HG03378 (cell line): ENCODE data around the gene GGTLC2.
"Not testable (repeated sequence)": the region's sequence is repeated elsewhere in the genome, so short reads cannot be mapped to it uniquely, and the experiment has no call there.

Source experiments
- ATAC-seq: cut with Tn5 transposase; IDR thresholded peaks from one replicate; pipeline ENCODE4 v1.9.1; 2021; ENCODE audit warnings: mild to moderate bottlenecking, moderate library complexity; ENCODE audit not compliant: unreplicated experiment

GGTLC2 gene

DNA sequence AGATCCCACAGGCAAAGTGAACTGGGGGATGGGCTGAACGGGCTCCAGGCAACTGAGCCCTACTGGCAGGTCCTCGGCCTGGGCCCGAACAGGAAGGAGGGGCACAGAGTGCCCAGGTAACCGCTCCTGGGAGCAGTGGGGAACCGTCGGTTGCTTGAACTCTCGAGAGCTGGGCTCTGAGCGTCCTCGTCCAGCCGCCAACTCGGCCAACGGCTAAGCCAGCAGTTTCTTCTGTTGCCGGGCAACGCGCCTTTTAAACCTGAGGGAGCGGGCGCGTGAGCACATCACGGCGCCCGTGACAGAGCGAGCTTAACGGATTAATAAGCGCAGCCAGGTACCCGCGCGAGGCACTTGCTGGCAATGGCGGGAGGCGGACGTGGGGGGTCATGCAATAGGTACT is at the start of gene GGTLC2:
GGTLC2 (plus strand) TSS at position 301 of the 400 bp plus-strand sequence. CDS start 1,732 bp downstream, outside the sequence.
- not testable (repeated sequence) for ATAC-seq

DNA sequence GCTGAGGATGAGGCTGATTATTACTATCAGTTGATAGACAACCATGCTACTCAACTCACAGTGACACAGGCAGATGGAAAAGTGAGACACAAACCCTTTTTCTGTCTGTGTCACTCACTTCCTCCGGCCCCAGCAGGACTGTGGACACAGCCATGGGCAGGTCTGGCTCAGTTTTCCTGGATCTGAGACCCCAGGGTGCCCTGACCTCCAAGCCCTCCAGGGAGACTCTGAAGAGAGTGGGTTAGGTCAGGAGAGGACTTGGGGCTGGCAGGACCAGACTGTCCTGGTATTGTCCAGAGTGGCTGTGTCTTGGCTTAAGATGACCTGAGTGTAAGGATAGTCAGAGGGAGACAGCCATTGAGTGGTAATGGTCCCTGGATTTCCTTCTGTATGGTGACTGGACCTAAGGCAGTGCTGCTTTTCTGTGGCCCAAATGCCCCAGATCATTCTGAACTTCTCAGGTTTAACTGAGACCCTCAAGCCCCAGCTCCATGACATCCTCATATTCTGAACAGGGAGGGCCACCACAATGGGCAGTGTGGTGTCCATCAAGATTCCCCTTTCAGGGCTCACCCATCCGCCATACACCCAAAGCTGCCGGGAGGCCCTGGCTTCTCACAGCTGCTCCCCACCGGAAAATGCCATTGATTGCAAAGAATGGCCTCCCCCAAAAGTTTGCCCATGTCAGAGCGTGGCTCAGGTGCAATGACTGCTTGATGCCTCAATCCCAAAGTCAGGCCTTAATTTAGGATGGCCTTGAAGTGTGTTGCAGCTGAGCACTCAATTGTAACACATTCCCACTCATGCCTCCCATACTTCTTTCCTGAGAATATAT is 49.2 kb upstream of the GGTLC2 start:
- ATAC-seq: no peak

DNA sequence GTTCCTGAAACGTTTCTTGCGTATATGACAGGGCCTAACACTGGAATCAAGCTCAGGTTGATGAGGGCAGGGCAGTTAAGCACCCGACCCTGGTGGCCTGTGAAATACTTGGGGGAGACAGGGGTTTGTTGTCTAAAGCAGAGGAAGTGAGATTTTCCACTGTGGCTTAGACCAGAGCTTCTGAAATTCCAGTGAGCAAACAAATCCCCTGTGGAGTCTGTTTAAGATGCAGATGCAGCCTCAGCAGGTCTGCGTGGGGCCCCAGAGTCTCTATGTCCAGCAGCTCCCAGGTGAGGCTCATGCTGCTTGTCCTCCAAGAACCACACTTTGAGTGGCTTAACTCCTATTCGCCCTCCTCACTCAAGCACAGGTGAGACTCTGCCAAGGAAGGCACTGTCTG is 46.3 kb upstream of the GGTLC2 start:
- ATAC-seq: no peak

DNA sequence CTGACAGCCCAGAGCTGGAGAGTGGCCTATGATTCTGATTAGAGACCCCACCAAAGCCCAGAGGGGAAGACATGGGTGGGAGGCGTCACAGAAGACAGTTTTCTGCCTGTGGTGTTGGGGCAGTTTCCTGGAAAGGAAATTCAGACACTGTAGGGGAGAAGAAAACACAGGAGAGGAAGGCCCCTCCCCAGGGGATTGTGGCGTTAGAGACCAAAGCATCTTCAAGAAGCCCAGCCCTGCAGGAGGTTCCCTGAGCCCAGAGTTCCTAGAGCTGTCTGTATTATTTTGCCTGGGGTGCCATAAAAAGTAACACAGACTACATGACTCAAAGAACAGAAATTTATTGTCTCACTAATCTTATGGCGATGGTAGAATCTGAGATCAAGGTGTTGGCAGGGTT is 45.2 kb upstream of the GGTLC2 start:
- ATAC-seq: no peak

DNA sequence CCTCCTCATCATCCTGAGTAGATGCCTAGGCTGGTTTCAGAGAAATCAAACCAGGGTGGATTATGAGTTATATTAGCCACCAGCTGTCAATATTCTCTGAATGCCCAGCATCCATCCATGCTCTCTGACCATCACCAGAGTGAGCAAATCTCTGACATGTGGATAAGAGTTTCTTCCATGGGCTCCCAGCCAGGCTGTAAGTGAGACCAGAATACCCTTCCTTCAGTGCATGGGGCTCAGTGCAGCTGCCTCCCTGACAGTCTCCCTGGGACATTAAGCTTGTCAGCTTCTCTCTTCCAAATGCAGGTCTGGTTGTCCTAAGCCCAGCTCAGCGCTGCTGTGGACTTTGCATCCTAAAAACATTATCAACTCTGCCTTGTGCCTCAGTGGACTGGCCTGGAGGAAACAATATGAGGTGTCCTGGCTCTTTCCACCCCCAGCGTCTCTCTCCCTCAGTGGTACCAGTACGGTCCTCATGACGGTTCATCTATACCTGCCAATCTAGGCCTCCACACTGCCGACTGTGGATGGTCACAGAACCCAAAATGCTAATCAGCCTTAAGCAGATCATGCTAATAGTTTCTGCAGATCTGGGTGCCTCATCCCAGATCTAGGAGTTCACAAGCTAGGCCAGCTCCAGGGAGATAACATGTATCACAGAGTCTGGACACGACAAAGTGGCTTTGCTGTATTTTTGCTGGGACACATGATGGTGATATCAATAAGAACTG is 43.7 kb upstream of the GGTLC2 start:
- ATAC-seq: no peak

DNA sequence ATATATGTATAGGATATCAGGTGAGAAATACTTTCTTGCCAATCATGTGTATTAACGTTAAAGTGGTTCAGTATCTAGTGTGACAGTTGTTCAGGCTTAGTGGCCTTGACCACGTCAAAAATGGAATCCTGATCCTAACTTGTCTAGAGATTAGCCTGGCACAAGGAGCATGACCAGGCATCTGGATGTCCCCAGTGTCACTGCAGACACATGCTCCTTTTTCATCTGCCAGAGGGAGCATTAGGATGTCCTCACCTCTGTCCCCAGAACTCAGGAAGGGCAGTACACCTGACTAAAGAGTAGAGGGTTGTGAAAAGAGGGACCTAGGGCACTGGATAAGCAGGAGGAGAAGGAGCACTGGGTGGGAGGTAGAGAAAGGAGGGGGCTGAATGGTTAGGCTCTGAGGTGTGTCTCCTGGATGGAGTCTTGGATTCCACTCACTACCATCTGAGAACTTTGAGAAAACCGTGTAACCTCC is 40.9 kb upstream of the GGTLC2 start:
- no peak for ATAC-seq

DNA sequence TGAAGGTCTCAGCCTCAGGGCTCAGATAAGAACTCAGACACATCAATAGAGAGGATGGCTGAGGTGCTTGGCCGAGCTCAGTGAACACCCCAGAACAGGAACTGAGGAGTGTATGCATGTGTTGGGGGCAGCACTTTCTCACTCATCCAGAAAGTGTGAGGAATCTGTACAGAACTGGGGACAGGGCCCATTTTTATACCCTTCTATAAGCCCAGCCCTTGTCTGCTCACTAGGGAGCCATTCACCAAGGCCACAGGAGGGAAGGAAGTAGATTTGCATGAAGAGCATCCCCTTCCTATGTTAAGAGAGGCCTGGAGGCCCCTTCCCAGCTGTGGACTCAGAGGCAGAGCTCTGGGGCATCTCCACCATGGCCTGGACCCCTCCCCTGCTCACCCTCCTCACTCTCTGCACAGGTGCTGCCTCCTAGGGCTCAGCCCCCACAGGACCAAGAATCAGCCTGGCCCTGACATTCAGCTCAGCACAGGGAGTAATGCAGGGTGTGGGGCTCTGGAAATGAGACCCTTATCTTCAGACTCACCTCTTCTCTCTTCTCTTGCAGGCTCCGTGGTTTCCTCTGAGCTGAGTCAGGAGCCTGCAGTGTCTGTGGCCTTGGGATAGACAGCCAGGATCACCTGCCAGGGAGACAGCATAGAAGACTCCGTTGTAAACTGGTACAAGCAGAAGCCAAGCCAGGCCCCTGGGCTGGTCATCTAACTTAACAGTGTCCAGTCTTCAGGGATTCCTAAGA is 39.9 kb upstream of the GGTLC2 start:
- ATAC-seq: no peak

DNA sequence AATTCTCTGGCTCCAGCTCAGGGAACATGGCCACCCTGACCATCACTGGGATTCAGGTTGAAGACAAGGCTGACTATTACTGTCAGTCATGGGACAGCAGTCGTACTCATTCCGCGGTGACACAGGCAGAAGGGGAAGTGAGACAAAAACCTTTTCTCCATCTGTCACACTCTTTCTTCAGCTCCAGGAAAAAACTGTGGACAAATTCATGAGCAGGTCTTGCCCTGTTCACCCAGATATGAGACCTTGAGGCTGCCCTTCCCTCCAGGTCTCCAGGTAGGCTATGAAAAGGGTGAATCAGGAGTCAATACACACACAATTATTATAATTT is 39.4 kb upstream of the GGTLC2 start:
- ATAC-seq: no peak

DNA sequence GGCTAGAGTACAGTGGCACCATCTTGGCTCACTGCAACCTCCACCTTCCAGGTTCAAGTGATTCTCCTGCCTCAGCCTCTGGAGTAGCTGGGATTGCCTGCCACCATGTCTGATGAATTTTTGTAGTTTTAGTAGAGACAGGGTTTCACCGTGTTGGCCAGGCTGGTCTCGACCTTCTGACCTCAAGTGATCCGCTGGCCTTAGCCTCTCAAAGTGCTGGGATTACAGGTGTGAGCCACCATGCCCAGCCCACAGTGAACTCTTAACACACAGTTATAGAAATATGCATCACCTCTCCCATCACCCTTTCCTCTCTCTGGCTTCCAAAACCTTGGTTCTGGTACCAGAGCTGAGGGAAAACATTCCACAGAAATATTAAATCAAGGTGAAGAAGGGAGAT is 36.4 kb upstream of the GGTLC2 start:
- not testable (repeated sequence) for ATAC-seq

DNA sequence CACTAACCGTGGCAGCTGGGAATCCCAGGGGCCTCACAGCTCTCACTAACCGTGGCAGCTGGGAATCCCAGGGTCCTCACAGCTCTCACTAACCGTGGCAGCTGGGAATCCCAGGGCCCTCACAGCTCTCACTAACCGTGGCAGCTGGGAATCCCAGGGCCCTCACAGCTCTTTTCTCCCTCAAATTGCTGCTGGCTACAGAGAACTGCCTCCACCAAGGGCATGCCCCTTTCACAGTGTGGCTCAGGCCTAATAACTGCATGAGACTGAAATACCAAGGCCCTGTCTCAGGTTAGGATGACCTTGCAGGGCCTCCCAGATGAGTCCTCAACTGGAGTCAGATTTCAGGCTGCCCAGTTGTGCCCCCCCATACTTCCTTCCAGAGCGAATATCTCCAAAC is 35.1 kb upstream of the GGTLC2 start:
- ATAC-seq: no peak

DNA sequence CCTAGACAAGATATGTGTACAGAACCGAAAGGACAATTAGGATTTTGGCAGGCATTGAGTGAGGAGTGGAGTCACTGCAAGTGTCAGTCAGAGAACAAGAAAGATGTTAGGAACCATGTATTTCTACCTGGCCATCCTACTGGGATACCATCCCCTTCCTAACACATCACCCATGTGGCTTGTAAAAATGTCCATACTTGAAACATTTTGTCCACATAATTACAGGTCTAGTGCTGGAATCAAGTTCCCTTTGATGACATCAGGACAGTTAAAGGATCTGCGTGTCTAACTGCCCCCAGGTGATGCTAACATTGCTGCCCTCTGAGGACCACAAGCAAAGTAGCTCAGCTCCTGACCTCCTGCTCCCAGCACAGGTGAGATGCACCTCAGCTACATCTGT is 31.9 kb upstream of the GGTLC2 start:
- ATAC-seq: no peak

DNA sequence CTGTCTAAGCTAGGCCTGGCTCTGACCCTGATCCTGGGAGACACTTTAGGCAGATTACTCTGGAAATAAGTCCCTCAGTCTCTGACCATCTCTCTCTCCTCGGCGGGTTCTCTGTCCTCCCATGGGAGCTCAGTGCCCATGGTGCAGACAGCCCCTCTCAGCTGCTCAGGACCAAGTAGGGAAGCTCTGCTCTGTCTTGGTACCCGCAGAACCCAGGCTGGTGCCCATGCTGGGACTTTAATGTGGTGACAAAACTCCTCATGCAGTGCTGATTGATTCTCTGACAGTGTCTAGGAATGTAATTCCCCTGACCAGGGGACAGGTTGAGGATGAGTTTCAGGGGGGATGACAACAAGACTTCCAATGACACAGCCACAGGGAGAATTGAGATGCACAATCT is 30.3 kb upstream of the GGTLC2 start:
- no peak for ATAC-seq

DNA sequence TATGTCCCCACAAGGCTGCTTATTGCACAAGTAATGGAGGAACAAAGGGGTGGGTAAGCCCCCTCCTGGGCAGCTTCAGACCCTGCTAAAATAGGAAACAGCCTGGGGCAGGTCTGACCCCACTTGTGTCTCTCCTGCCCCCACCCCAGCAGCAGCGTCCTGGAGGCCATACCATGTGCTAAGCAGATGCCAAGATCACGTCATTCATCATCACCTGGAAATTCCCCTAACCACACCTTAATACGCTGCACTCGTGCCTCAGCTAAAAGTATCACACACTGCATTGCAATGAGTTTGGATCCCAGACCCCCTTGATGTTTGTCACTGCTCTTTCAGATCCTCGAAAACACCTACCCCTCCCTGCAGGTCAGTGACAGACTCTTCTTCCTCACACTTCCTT is 27.8 kb upstream of the GGTLC2 start:
- ATAC-seq: no peak

DNA sequence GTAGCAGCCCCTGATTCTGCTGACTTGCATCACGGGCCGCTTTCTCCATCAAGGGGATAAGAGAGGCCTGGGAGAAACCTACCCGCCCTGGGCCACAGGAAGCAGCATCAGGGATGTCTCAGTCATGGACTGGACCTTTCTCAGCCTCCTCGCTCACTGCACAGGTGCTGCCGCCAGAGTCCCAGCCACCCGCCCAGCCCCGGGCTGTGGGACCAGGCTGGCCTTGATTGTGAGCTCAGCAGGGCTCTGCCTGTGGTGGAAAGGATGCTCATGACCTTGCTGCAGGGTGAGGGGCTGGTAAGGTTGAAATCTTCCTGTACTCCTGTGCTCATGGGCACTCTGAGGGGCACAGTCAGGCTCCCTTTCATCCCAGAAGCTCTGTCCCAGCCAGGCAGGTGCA is 26.0 kb upstream of the GGTLC2 start:
- ATAC-seq: no peak

DNA sequence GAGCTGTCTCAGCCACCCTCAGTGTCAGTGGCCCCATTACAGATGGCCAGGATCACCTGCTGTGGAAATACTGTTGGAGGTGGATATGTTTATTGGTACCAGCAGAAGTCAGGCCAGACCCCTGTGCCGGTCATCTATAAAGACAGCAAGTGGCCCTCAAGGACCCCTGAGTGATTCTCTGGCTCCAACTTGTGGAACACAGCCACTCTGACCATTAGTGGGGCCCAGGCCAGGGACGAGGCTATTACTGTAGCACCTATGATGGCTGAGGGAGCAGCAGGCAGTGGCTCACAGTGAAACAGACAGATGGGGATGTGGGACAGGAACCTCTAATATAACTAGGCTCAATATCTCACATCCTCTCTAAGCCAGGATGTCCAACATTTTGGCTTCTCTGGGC is 25.5 kb upstream of the GGTLC2 start:
- no peak for ATAC-seq

DNA sequence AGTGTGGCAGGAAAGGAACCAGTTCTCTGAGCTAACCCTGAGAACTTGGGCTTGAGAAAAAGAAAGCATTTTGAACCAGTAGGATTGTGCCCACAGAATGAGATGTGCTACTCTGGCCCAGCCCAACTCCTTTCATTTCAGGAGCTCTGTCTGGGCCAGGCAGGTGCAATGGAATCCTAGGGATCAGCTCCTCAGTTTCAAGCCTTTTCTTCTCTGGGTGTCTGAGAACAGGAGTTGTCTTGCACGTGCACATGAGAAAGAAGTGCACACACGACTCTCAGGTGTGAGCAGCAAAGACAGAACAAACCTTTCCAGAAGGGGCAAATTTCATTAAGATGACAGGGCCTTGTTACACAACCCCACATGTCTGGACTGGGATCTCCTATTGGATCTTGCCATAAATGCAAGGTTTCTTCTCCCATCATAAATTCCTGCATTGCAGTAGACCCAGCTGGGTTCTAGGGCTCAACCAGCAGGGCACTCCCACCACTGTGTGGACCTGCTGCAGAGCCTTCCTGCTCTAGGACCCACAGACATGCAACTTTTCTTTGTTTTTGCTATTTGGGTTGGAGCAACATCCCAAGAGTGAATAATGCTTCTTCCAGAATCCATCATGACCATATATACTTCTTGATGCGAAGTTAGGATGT is 24.5 kb upstream of the GGTLC2 start:
- no peak for ATAC-seq

DNA sequence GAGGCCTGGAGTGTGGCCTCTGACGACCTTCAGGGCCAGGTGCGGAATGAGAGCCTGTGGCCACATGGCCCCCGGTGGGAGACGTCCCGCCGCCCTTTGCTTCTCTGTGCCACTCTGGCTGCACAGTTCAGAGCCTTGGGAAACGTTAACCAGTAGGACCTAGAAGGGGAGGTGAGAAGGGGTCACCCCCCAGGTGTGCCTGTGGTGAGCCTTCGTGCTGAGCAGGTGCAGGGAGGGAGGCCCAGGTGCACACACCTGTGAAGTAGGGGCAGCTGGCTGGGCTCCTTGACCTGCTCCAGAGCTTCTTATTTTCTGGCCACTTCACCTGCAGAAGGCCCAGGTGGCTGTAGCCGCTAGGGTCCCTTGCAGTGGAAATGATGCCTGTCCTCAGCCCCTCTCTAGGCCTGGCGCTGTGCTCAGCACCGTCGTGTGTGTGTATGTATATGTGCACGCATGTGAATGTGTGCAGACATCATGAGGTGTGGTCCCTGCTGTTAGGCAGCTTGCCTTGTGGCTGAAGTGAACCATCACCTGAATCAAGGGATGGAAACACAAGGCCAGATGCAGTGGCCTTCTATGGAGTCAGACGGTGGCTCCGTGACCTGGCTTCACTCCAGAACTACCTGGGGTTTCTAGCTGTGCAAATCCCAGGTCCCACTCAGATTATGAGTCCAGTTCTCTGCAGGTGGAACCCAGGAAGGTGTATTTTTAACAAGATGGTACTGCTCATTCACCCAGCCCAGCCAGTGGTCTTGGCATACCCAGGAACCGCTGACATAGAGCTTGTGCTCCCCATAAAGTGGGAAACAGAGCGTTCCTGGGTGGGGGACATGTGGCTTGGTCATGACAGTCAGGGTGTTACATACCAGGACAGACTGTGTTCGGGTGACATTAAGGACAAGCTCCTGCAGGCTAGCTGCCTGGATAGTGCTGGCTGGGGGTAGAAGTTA is 15.6 kb upstream of the GGTLC2 start:
- not testable (repeated sequence) for ATAC-seq

DNA sequence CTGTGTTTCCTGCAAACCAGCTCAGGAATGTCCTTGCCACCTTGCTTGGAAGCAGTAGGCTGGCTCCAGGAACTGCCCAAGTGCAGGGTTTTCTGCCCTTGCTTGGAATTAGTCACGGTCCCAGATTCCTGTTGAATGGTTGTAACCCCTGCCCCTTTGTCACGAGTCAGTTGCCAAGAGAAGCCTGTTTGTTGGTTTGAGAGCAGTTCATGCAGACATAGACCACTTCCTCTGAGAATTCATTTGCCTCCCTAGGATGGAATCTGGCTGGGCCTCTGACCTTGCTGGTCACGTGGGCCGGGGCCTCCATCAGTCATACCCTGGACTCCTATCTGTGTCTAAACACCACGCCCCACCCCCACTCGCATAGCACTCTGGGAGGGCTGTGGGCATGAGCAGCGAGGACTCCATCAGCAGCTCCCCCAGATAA is 13.2 kb upstream of the GGTLC2 start:
- ATAC-seq: not testable (repeated sequence)

DNA sequence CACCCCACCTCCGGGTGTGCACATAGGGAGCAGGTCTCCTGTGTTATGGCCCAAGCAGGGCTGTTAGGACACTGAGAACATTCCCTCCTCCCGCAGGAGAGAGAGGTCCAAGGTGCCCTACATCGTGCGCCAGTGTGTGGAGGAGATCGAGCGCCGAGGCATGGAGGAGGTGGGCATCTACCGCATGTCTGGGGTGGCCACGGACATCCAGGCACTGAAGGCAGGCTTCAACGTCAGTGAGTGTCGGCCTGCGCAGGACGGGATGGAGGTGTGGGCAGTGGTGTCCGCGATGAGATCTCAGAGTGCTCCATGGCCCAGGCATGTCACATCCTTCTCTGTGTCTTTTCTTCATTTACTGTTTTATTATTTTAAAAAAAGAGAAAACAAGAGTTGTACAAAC is 12.2 kb upstream of the GGTLC2 start:
- ATAC-seq: not testable (repeated sequence)

DNA sequence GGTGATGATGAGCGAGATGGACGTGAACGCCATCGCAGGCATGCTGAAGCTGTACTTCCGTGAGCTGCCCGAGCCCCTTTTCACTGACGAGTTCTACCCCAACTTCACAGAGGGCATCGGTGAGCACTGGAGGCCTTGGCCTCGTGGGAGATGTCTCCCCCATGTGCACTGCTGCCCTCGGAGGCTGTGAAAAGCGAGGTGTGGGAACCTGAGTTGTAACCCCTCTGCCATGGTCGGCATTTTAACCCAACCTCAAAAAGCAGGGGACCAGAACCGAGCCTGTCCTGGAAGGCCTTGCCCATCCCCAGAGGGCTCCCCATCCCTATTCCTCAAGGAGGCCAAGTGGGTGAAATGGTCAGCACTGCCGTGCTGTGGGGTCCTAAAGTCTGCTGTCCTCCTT is 10.9 kb upstream of the GGTLC2 start:
- not testable (repeated sequence) for ATAC-seq
